HepG2 (cell line): Measurements from ENCODE around the gene CORO7. TPM values are rescaled to one million over a fixed set of nuclear protein-coding genes. Genes with fewer than 3 reads are reported as not detected.
A peak's percentile ranks its signal among the peaks of the same experiment; 100 is the strongest.

ENCODE experiments used
- ADNP ChIP-seq: sonication (generic); formaldehyde crosslinking; IDR thresholded peaks from 2 replicates; pipeline ENCODE4 v1.4.0; 2020; ENCODE audit warnings: missing genetic modification reagents
- ATF7 ChIP-seq, 2 experiments: fragments of 450-650 bp in 1 of 2; sonication (generic) in 1 of 2; formaldehyde crosslinking in 1 of 2; IDR thresholded peaks; 2 replicates each; pipeline versions ENCODE4 v1.4.0 to v1.6.1; 2016 to 2020; ENCODE audit warnings: antibody characterized with exemption in 1 of 2, mild to moderate bottlenecking in 1 of 2, missing genetic modification reagents in 1 of 2
- BCLAF1 ChIP-seq: fragments of 450-650 bp; IDR thresholded peaks from 2 replicates; pipeline ENCODE4 v1.6.1; 2017; ENCODE audit warnings: mild to moderate bottlenecking
- CHD4 ChIP-seq: fragments of 200-600 bp; sonication (generic); IDR thresholded peaks from 2 replicates; pipeline ENCODE4 v1.7.0; 2017; ENCODE audit warnings: mild to moderate bottlenecking, low read length, borderline replicate concordance
- E2F2 ChIP-seq: sonication (generic); formaldehyde crosslinking; IDR thresholded peaks from 2 replicates; pipeline ENCODE4 v1.4.0; 2020; ENCODE audit warnings: missing genetic modification reagents, borderline replicate concordance
- FOXO4 ChIP-seq: sonication (generic); formaldehyde crosslinking; conservative IDR thresholded peaks from 2 replicates; pipeline ENCODE4 v1.8.1; 2023; ENCODE audit warnings: missing genetic modification reagents
- GPN1 ChIP-seq: sonication (generic); formaldehyde crosslinking; IDR thresholded peaks from 2 replicates; pipeline ENCODE4 v1.5.1; 2020; ENCODE audit warnings: missing genetic modification reagents, borderline replicate concordance
- GTF2F1 ChIP-seq: fragments of 150-350 bp; IDR thresholded peaks from 2 replicates; pipeline ENCODE4 v1.6.1; 2014; ENCODE audit warnings: low read length
- GTF3A ChIP-seq: sonication (generic); formaldehyde crosslinking; conservative IDR thresholded peaks from 2 replicates; pipeline ENCODE4 v1.4.0; 2020; ENCODE audit warnings: mild to moderate bottlenecking, missing genetic modification reagents
- HOXD1 ChIP-seq: sonication (generic); formaldehyde crosslinking; IDR thresholded peaks from 2 replicates; pipeline ENCODE4 v1.5.0; 2020; ENCODE audit warnings: missing genetic modification reagents
- IKZF4 ChIP-seq: sonication (generic); formaldehyde crosslinking; IDR thresholded peaks from 2 replicates; pipeline ENCODE4 v1.5.1; 2020; ENCODE audit warnings: borderline replicate concordance, mild to moderate bottlenecking, low read depth, missing genetic modification reagents; ENCODE audit errors: not compliant biosample characterization
- MAFF ChIP-seq: IDR thresholded peaks from 2 replicates; pipeline ENCODE4 v1.6.1; 2011; ENCODE audit warnings: low read depth, low read length, improper control_type of control experiment
- MBNL3 ChIP-seq: fragments of 250-450 bp; sonication (Bioruptor Pico); conservative IDR thresholded peaks from 2 replicates; pipeline ENCODE4 v1.8.0; 2022; ENCODE audit warnings: mild to moderate bottlenecking, inconsistent platforms
- NKX3-1 ChIP-seq: sonication (generic); formaldehyde crosslinking; IDR thresholded peaks from 2 replicates; pipeline ENCODE4 v1.5.0; 2020; ENCODE audit warnings: missing genetic modification reagents
- PHF20 ChIP-seq: sonication (generic); formaldehyde crosslinking; IDR thresholded peaks from 2 replicates; pipeline ENCODE4 v1.5.0; 2020; ENCODE audit warnings: mild to moderate bottlenecking, missing genetic modification reagents
- REL ChIP-seq: sonication (generic); formaldehyde crosslinking; conservative IDR thresholded peaks from 2 replicates; pipeline ENCODE4 v1.8.0; 2022; ENCODE audit warnings: mild to moderate bottlenecking, missing genetic modification reagents, moderate library complexity
- SSRP1 ChIP-seq: IDR thresholded peaks from 2 replicates; pipeline ENCODE4 v1.6.1; 2016; ENCODE audit warnings: control low read depth
- TBP ChIP-seq: sonication (generic); formaldehyde crosslinking; IDR thresholded peaks from 2 replicates; pipeline ENCODE4 v1.5.0; 2020; ENCODE audit warnings: missing genetic modification reagents
- THAP7 ChIP-seq: sonication (generic); formaldehyde crosslinking; IDR thresholded peaks from 2 replicates; pipeline ENCODE4 v1.8.1; 2023; ENCODE audit warnings: mild to moderate bottlenecking, missing genetic modification reagents
- ZBTB25 ChIP-seq: IDR thresholded peaks from 2 replicates; pipeline ENCODE4 v1.6.1; 2018; ENCODE audit warnings: missing genetic modification reagents
- ZNF296 ChIP-seq: sonication (generic); formaldehyde crosslinking; conservative IDR thresholded peaks from 2 replicates; pipeline ENCODE4 v1.5.0; 2020; ENCODE audit warnings: mild to moderate bottlenecking, missing genetic modification reagents
- ZNF460 ChIP-seq: sonication (generic); formaldehyde crosslinking; IDR thresholded peaks from 2 replicates; pipeline ENCODE4 v1.5.1; 2020; ENCODE audit warnings: missing genetic modification reagents, mild to moderate bottlenecking, borderline replicate concordance
- ZNF619 ChIP-seq: sonication (generic); formaldehyde crosslinking; IDR thresholded peaks from 2 replicates; pipeline ENCODE4 v1.4.0; 2020; ENCODE audit warnings: mild to moderate bottlenecking, missing genetic modification reagents
- ZNF790 ChIP-seq: sonication (generic); formaldehyde crosslinking; IDR thresholded peaks from 2 replicates; pipeline ENCODE4 v1.8.0; 2022; ENCODE audit warnings: missing genetic modification reagents, mild to moderate bottlenecking, borderline replicate concordance
- polyA plus RNA-seq, 8 experiments: library from polyadenylated mRNA; depleted of rRNA in 3 of 8; stranded (reverse) in 7 of 8; unstranded in 1 of 8; fragments of >200 nt; fragmentation: Illumina TruSeq in 4 of 8; extraction: Trizol in 4 of 8; gene quantifications; 2 replicates each; pipeline versions ENCODE4 v1.2.1 to v1.2.3, GENCODE V29; 2011 to 2016; ENCODE audit warnings: low read depth in 4 of 8, missing spikeins in 1 of 8, mixed read lengths in 1 of 8; ENCODE audit not compliant: insufficient read depth in 1 of 8
- total RNA-seq, 5 experiments: library from RNA; depleted of rRNA; stranded (reverse); fragments of >200 nt; fragmentation: Illumina TruSeq; extraction: Trizol; gene quantifications; 2 replicates each; pipeline ENCODE4 v1.2.3, GENCODE V29; 2016; ENCODE audit warnings: low read depth in 1 of 5

The CORO7 gene
- total and polyA plus RNA-seq, 2 of the 13 experiments (the other 11 are each of a cell fraction or from before 2014, with no cell fraction given), result 9.9 to 14.3 TPM

GRCh38 chr16:4350365-4350786 is 66.0 kb downstream of the CORO7 start (continued):
- TF ChIP-seq E2F2 (CRISPR knock-in tag), result no peak
- 0 out of 2 replicates have a peak, but pooled peaks have one; percentile 21 for TF ChIP-seq ZNF296 (CRISPR knock-in tag)
- TF ChIP-seq THAP7 (CRISPR knock-in tag), result no peak
- TF ChIP-seq IKZF4 (CRISPR knock-in tag), result no peak
- no peak for TF ChIP-seq ZNF790
- peak; percentile 89 for TF ChIP-seq ZNF460 (CRISPR knock-in tag)
- TF ChIP-seq BCLAF1, result no peak
- TF ChIP-seq ZBTB25 (CRISPR knock-in tag), result no peak
- no peak for TF ChIP-seq FOXO4 (CRISPR knock-in tag)
- no peak for TF ChIP-seq MAFF
- 0 out of 2 replicates have a peak, but pooled peaks have one; percentile 7 for TF ChIP-seq PHF20 (CRISPR knock-in tag)
- no peak for TF ChIP-seq TBP (CRISPR knock-in tag)
- TF ChIP-seq ZNF619 (CRISPR knock-in tag), result no peak
- no peak for TF ChIP-seq GPN1 (CRISPR knock-in tag)
- no peak for TF ChIP-seq ATF7 (IDR thresholded peaks at IDR 0.05)
- no peak for TF ChIP-seq ATF7 (CRISPR knock-in tag; IDR thresholded peaks at IDR 0.05)
- no peak for TF ChIP-seq CHD4
- TF ChIP-seq NKX3-1 (CRISPR knock-in tag), result 0 out of 2 replicates have a peak, but pooled peaks have one; percentile 29
- TF ChIP-seq SSRP1, result no peak
- TF ChIP-seq GTF2F1, result no peak
- 0 out of 2 replicates have a peak, but pooled peaks have one; percentile 13 for TF ChIP-seq HOXD1
- TF ChIP-seq ADNP, result peak; percentile 79; the same call in 1 of the 2 replicates
- TF ChIP-seq REL, result 0 out of 2 replicates have a peak, but pooled peaks have one; percentile 32
- no peak for TF ChIP-seq GTF3A (CRISPR knock-in tag)
- no peak for TF ChIP-seq MBNL3 (CRISPR knock-in tag)
